Cardiac fibroblast (primary cell): ENCODE data around the gene PLEKHB1.

Experiments used
- DNase-seq, 2 donors: peaks; one replicate each; pipeline versions ENCODE4 v3.0.0 to v3.0.0-alpha.2; 2010; ENCODE audit warnings: low read depth in 2 of 2
- H3K4me3 ChIP-seq, 2 donors: replicated peaks in 1 of 2; 1 replicate in 1 of 2; 2 replicates in 1 of 2; pipeline ENCODE4 v1.5.1; 2011; ENCODE audit warnings: low read depth in 2 of 2, low read length in 2 of 2, mild to moderate bottlenecking in 2 of 2, moderate library complexity in 1 of 2
- CTCF ChIP-seq: IDR thresholded peaks from one replicate; pipeline ENCODE4 v1.5.1; 2011; ENCODE audit warnings: low read depth, mild to moderate bottlenecking, low read length, inconsistent platforms

Gene PLEKHB1

GRCh38 chr11:73622926-73623593 is 23.3 kb upstream of the PLEKHB1 start:
- no peak overlapping the region for H3K4me3 ChIP-seq
- TF ChIP-seq CTCF: no peak
- no peak for DNase-seq

GRCh38 chr11:73623686-73624085 is 22.7 kb upstream of the PLEKHB1 start:
- TF ChIP-seq CTCF: no peak
- H3K4me3 ChIP-seq: no peak overlapping the region
- no peak for DNase-seq

- peak; percentile 94 for TF ChIP-seq CTCF
- peak overlapping the region in 1 of 2 donors; percentile 30 for H3K4me3 ChIP-seq
- DNase-seq: peak; percentile 72 to 76
These were observed 20.6 kb upstream of the PLEKHB1 start for GRCh38 chr11:73625696-73626318.

GRCh38 chr11:73629907-73630306 is 16.5 kb upstream of the PLEKHB1 start:
- H3K4me3 ChIP-seq: no peak overlapping the region
- no peak for DNase-seq
- no peak for TF ChIP-seq CTCF

- no peak for TF ChIP-seq CTCF
- DNase-seq: no peak
- no peak overlapping the region for H3K4me3 ChIP-seq
These were observed 13.4 kb upstream of the PLEKHB1 start for GRCh38 chr11:73632996-73633395.

- TF ChIP-seq CTCF: no peak
- no peak overlapping the region for H3K4me3 ChIP-seq
- no peak for DNase-seq
These were observed 12.4 kb upstream of the PLEKHB1 start for GRCh38 chr11:73633999-73634398.
